Colon (tissue), 2 donors: ENCODE results near the gene KCNK6.
A peak's percentile ranks its signal among the peaks of the same experiment; 100 is the strongest.
"Not testable (repeated sequence)": the region's sequence is repeated elsewhere in the genome, so short reads cannot be mapped to it uniquely, and the experiment has no call there.

Experiments
- FAIRE-seq: peaks from 2 replicates; lab custom pipeline; 2012; peaks lifted over from hg19 to GRCh38; lab: Jason Lieb, UNC
- donor health status: control.
- donor health status: control.

The KCNK6 gene

DNA sequence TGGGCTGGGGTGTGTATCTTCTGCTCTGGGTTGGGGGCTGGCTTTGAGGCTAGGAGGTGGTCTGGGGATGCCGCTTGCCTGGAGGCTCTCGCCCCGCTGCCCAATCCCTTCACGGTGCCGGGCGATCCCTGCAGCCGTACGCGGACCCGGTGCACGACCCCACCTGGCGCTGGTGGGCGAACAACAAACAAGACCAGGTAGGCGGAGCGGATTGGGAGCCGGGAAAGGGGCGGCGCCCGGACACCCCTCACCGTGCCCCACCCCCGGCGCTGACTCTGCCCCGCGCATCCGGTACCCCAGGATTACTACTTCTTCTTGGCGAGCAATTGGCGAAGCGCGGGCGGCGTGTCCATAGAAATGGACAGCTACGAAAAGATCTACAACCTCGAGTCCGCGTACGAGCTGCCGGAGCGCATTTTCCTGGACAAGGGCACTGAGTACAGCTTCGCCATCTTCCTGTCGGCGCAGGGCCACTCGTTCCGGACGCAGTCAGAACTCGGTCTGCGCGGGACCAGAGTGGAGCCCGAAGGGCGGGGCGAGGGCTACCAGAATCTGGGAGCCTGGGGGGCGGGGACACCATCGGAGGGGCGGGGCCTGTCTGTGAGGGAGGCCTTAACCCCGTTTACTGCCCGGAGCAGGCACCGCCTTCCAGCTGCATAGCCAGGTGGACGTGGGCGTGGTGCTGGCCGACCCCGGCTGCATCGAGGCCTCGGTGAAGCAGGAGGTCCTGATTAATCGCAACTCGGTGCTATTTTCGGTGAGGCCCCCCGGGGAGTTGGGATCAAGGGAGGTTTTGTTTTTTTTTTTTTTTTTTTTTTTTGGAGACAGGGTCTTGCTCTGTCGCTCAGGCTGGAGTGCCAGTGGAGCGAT lies 42.7 kb downstream of the KCNK6 start:
- no peak for FAIRE-seq

DNA sequence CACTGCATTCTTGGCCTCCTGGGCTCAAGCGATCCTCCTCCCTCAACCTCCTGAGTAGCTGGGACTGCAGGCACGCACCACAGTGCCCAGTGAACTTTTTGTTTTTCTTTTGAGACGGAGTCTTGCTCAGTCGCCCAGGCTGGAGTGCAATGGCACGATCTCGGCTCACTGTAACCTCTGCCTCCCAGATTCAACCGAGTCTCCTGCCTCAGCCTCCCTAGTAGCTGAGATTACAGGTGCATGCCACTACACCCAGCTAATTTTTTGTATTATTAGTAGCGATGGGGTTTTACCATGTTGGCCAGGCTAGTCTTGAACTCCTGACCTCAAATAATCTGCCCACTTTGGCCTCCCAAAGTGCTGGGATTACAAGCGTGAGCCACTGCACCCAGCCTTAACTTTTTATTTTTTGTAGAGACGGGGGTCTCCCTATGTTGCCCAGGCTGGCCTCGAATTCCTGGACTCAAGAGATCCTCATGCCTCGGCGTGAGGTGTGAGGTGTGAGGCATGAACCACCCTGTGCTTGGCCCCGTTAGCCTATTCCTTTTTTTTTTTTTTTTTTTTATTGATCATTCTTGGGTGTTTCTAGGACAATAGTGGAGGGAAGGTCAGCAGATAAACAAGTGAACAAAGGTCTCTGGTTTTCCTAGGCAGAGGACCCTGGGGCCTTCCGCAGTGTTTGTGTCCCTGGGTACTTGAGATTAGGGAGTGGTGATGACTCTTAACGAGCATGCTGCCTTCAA lies 43.5 kb downstream of the KCNK6 start:
- FAIRE-seq = not testable (repeated sequence)

DNA sequence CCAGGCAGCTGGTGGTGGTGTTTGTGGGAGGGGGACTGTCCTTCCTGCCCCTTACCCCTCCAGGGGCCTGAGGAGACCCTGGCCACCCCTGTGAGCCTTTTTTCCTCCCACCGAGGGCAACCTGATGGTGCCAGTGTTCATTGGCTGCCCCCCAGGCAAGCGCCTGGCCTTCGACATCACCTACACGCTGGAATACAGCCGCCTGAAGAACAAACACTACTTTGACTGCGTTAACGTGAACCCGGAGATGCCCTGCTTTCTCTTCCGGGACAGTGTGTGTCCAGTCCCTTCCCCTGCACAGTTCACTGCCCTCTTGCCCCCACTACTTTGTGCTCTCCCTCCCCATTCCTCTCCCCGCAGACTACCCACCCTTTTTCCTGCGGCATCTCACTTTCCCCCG lies 47.4 kb downstream of the KCNK6 start:
- no peak for FAIRE-seq

DNA sequence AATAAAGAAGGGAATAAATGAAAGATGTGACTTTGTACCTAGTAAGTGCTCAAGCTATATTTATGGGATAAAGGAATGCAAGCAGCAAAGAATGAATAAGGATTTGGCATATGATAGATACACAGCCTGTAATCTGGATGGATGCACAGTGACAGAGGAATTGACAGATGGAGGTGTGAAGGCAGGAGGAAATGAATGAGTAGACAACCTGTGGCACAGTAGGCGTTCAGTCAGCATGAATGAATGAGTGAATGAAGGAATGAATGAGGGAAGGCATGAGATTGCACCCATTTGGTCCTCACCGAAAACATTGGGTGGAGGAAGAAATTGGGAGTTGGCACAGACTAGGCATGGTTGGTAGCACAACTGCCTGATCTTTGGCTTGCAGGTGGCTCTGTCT lies 49.9 kb downstream of the KCNK6 start:
- FAIRE-seq = no peak

DNA sequence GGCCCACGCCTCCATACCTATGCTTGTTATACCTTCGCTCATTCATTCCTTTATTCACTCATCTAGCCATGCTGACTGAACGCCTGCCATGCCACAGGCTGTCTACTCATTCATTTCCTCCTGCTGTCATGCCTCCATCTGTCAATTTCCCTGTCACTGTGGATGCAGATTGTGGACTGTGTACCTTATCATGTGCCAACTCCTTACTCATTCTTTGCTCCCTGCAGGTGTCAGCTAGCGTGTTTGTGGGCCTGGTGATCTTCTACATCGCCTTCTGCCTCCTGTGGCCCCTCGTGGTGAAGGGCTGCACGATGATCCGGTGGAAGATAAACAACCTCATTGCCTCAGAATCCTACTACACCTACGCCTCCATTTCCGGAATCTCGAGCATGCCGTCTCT lies 50.7 kb downstream of the KCNK6 start:
- FAIRE-seq = no peak

DNA sequence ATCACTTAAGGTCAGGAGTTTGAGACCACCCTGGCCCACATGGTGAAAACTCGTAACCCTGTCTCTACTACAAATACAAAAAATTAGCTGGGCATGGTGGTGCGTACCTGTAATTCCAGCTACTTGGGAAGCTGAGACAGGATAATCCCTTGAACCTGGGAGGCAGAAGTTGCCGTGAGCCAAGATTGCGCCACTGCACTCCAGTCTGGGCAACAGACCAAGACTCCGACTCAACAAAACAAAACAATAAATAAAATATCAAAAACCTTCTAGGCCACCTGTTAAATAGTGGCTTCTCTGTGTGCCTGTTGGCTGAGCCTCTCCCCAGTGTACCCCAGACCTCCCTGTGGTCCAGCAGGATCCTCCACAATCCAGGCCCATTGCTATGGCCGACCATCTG lies 51.4 kb downstream of the KCNK6 start:
- no peak for FAIRE-seq

DNA sequence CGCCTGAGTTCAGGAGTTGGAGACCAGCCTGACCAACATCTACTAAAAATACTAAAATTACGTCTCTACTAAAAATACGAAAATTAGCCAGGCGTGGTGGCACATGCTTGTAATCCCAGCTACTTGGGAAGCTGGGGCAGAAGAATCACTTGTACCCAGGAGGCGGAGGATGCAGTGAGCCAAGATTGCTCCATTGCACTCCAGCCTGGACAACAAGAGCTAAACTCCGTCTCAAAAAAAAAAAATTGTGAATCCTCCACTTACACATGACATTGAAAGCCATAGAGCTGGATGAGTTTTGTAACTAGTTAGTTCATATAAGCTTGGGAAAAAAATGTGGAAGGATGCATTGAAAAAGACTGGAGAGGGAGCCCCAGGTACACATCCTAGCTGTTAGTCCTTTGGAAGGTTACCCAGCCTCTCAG lies 54.3 kb downstream of the KCNK6 start:
- no peak for FAIRE-seq

DNA sequence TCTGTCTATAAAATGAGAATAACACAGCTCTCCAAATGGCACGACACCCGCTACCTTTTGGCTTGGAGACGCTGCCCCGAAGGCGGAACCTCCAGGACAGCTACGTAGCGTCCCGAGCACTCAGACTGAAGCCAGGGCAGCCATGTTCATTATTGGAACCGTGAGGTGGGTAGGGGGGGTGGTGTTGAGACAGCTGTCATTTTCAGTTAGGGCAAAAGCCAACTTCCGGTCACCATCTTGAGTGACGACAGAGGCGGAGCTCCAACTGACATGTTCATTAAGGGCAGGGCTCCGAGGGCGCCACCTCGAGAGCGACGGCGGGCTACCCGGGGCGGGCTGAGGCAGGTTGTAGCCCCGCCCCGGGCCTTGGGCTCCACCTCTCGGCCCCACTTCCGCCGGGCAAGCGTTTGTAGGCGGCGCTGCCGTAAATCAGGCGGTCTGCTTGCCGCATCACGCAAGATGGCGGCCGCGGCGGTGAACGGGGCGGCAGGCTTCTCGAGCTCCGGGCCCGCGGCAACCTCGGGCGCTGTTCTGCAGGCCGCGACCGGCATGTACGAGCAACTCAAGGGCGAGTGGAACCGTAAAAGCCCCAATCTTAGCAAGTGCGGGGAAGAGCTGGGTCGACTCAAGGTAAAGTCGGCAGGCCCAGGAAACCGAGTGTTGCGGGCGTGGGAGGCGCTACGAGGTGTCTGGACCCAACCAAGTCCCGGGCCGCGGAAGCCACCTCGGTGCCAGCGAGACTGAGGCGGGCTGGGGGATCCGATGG lies 54.9 kb downstream of the KCNK6 start, which contains the start of gene PSMD8:
Gene PSMD8 (plus strand): TSS at position 240 of the 766 bp plus-strand sequence. CDS start 31 bp downstream, at position 271.
- FAIRE-seq = peak; percentile 94

DNA sequence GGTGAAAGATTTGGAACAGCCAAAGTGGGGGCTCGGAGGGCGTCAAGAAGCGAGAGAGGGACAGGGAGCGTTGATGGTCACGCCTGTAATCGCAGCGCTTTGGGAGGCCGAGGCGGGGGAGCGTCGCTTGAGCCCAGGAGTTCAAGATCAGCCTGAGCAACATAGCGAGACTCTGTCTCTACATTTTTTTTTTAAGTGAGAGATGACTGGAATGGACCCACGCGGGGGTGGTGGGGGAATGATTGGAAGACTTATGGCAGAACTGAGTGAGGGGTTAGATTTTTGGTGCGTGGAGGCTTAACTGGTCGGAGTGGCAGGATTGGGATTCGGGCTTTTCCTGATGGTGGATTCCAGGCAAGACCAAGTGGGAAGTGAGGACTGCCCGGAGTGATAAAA lies 55.5 kb downstream of the KCNK6 start:
- FAIRE-seq = no peak

DNA sequence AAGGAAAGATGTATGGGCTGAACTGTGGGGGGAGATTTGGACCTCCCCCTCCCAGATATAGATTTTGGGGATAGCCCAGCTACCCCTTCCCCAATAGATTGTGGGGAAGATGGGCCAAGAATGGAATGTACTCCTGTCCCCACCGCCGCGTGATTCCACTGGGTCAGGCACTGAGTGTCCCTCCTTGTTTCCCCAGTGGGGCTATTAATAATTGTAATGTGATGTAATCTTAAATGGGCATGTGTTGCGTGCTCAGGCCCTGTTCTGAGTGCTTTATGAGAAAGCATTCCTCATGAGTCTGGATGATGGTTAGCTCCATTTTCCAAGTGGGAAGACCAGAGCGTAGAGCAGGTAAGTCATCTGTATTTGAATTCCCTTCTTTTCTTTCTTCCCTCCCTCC lies 56.1 kb downstream of the KCNK6 start:
- no peak for FAIRE-seq

DNA sequence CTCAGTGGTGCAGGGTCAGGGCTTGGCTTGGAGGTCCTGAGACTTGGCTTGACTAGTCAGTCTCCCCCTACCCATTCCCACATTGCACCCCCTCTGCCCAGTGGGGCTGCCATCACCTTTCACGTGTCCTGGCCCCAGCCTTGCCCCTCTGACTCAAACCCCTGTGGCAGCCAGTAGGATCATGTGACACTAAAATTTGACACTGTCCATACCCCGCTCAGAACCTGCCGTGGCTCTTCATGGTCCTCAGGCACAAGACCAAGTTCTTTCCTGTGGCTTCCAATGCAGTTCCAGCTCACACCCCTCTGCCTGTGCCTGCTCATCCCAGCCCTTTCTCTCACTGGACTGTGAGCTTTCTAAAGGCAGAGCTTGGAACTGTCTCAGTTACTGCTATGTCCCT lies 56.9 kb downstream of the KCNK6 start:
- no peak for FAIRE-seq

DNA sequence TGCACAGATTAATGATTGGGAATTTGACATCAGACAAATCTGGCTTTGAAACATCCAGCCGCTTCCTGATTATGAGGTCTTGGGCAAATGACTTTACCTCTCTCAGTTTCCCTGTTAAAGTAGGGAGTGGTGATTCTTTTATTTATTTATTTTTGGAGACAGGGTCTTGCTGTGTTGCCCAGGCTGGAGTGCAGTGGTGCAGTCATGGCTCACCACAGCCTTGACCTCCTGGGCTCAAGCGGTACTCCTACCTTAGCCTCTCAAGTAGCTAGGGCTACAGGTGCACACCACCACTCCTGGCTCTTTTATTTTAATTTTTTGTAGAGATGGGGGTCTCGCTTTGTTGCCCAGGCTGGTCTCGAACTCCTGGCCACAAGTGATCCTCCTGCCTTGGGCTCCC lies 57.4 kb downstream of the KCNK6 start:
- no peak for FAIRE-seq

DNA sequence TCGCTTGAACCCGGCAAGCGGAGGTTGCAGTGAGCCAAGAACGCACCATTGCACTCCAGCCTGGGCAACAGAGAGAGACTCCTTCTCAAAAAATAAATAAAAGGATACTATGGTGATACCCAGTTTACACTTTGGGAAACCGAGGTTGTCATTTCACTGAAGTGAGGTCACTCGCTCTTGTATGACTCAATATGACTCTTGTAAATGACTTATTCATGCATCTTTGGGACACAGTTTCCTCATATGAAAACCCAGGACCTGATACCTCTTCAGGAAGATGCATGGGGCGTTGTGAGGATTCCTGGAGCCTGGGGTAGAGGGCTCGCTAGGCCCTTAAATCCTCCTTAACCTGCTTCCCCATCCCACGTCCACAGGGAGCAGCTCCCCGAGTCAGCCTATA lies 59.2 kb downstream of the KCNK6 start:
- FAIRE-seq = no peak

DNA sequence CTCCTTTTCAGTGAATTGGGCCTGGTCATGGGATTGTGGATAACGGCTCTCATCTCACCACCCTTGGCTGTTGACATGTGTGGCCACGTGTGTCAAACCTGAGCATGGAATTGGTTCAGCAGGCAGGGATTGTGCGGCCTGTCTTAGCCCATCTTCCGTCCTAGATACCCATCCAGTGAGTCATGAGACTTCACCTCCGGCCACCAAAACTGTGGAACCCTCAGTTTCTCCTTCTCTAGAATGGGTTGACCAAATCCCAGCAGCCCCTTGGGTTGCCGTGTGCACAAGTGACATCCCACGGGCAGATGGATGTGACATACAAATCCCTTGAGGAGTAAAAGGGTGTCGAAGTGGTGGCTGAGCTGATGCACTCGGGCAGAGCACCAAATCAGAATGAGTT lies 61.5 kb downstream of the KCNK6 start:
- no peak for FAIRE-seq
